Gastroesophageal sphincter (tissue), 4 donors: Measurements from ENCODE around the gene IER5L. TPM values are rescaled to one million over a fixed set of nuclear protein-coding genes. Genes with fewer than 3 reads are reported as not detected.

Source experiments
- ATAC-seq: fragments of 150-250 bp; one replicate; pipeline ENCODE4 v1.9.1; 2016; ENCODE audit warnings: mild to moderate bottlenecking, moderate library complexity
- H3K27ac ChIP-seq, 4 donors: fragments of 200-600 bp; sonication (generic) in 3 of 4; 1 replicate in 3 of 4; 2 replicates in 1 of 4; pipeline ENCODE4 v1.5.1; 2016 to 2019
- H3K27me3 ChIP-seq: fragments of 200-600 bp; sonication (generic); one replicate; pipeline ENCODE4 v1.5.1; 2019
- H3K36me3 ChIP-seq, 2 donors: fragments of 200-600 bp; sonication (generic); one replicate each; pipeline ENCODE4 v1.5.1; 2019; ENCODE audit warnings: control low read depth in 1 of 2
- H3K4me1 ChIP-seq, 3 donors: fragments of 200-600 bp; sonication (generic); 1 replicate in 2 of 3; 2 replicates in 1 of 3; pipeline ENCODE4 v1.5.1; 2016 to 2019; ENCODE audit warnings: control low read depth in 2 of 3
- H3K4me3 ChIP-seq, 2 donors: fragments of 200-600 bp; sonication (generic); one replicate each; pipeline ENCODE4 v1.5.1; 2019; ENCODE audit warnings: mild to moderate bottlenecking in 1 of 2, moderate library complexity in 1 of 2
- H3K9me3 ChIP-seq, 3 donors: fragments of 200-600 bp; sonication (generic); one replicate each; pipeline ENCODE4 v1.5.1; 2017 to 2019; ENCODE audit warnings: control low read depth in 2 of 3
- CTCF ChIP-seq, 4 experiments: fragments of 200-600 bp in 2 of 4; fragments of 450-650 bp in 2 of 4; sonication (generic) in 1 of 4; IDR thresholded peaks; one replicate each; pipeline ENCODE4 v1.5.1; 2017 to 2019; ENCODE audit warnings: antibody characterized with exemption in 4 of 4, mild to moderate bottlenecking in 2 of 4, moderate library complexity in 2 of 4
- EP300 ChIP-seq: sonication (generic); formaldehyde crosslinking; IDR thresholded peaks from one replicate; pipeline ENCODE4 v1.6.1; 2017; ENCODE audit warnings: antibody characterized with exemption, mild to moderate bottlenecking
- POLR2A ChIP-seq, 2 donors: fragments of 450-650 bp; IDR thresholded peaks; one replicate each; pipeline ENCODE4 v1.6.1; 2017; ENCODE audit warnings: antibody characterized with exemption in 2 of 2, mild to moderate bottlenecking in 2 of 2, moderate library complexity in 1 of 2
- POLR2AphosphoS5 ChIP-seq: sonication (generic); formaldehyde crosslinking; IDR thresholded peaks from one replicate; pipeline ENCODE4 v1.6.1; 2017; ENCODE audit warnings: antibody characterized with exemption
- WGBS, 2 donors: methylation state at CpG; one replicate each; pipeline ENCODE4 v1.1.5; 2018; ENCODE audit warnings: low coverage in 1 of 2; 5-methylcytosine and 5-hydroxymethylcytosine counted together
- total RNA-seq, 4 donors: library from RNA; depleted of rRNA; stranded (reverse); fragments of >200 nt; gene quantifications; one replicate each; pipeline ENCODE4 v1.1.0, GENCODE V29; 2016

The IER5L gene
- total RNA-seq, 4 donors from 2014 or later: 7.4 to 14.3 (median 10.4) TPM

- H3K27ac ChIP-seq: peak overlapping the region in 3 of 4 donors; percentile 97 to 100 (median 98)
- no peak for ATAC-seq
- H3K4me3 ChIP-seq: peak overlapping the region; percentile 92 to 95
- peaks cover 2 to 48% (median 21%) of the 10 kb centered on the region in 3 donors for H3K4me1 ChIP-seq
- H3K36me3 ChIP-seq: no peaks in the 10 kb centered on the region
- no peaks in the 10 kb centered on the region for H3K9me3 ChIP-seq
- H3K27me3 ChIP-seq: no peaks in the 10 kb centered on the region
- WGBS, 2 donors: no CpG with 5 or more reads among the region's 56 CpGs
- TF ChIP-seq EP300 (no peak), CTCF (IDR thresholded peaks at IDR 0.05) (no peak), POLR2AphosphoS5 (no peak), POLR2A (IDR thresholded peaks at IDR 0.05) (no peak)
These were observed 644 bp downstream of the IER5L start for GRCh38 chr9:129177443-129177790.

DNA sequence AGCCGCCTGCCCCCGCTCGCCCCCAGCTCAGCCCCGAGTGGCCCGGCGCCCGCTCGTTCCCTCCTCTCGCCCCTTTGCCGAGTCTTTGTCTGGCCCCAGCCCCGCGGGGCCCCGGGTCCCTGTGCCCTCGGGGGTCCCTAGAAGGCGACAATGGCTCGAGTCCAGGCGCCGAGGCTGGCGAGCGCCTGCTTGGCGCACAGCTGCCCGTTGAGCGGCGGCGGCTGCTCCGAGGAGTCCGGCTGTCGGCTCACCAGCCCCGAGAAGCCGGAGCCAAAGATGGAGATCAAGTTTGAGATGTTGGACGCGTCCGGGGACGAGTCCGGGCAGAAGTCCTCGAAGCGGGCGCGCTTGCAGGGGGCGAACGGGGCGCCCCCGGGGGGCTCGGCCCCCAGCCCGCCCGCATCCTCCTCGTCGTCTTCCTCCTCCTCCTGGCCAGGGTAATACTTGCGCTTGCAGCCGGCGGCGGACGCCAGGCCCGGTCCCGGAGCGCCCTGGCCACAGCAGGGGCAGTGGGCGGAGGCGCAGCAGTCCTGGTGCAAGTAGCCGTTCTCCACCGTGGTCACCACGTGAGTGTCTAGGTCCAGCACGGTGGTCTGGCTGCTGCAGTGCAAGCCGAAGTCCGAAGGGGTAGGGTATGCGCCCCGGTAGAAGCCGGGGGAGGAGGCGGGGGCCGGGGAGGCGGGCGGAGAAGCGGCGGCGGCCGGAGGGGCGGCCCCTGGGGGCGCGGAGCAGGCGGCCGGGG lies 1.2 kb downstream of the IER5L start:
- TF ChIP-seq EP300 (no peak), POLR2AphosphoS5 (peak; percentile 4), POLR2A (IDR thresholded peaks at IDR 0.05) (no peak), CTCF (IDR thresholded peaks at IDR 0.05) (peak in 1 of 4 experiments; percentile 27)
- Histone ChIP-seq H3K4me1 (peaks cover 2 to 45% (median 21%) of the 10 kb centered on the region in 3 donors), H3K9me3 (no peaks in the 10 kb centered on the region), H3K27me3 (no peaks in the 10 kb centered on the region), H3K36me3 (no peaks in the 10 kb centered on the region), H3K4me3 (peak overlapping the region; percentile 92 to 95), H3K27ac (peak overlapping the region; percentile 93 to 100 (median 98))
- 0% methylated on average over 12 of the region's 80 CpGs; no CpG with 5 or more reads in 1 of the 2 donors for WGBS, 2 donors
- no peak for ATAC-seq

DNA sequence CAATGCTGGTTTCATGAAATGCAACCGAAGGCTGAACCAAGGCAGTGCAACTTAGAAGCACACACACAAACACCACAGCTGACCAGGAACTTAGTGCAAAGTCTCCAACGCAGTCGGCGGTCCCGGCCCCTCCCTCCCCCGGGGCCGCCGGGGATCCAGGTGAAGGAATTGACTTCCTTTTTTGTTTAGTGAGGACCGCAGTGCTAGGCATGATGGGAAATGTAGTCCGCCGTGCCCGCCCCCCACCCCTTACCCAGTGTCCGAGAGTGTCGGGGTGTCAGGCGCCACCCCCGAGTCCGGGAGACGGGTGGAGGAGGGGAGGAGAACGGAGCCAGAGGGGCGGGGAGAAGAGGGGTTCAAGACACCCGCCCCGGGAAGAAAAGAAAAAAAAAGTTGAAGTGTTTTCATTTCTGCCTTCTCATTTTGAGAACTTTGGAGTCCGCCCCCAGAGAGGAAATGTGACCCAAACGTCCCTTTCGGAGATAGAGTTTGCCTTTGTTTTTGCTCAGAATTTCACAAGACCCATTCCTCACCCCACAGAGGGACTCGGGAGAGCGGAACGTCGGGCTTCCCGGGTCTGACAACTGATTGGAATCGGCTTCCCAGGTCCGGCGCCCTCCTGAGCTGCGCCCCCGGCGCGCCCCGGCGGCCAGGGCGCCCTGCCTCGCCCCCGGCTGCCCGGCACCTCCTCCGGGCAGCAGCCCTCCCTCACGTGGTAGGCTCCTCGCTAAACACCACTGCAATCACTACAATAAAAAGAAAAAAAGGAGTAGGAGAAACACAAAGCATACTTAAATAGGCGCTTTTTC lies 2.0 kb downstream of the IER5L start:
- no peaks in the 10 kb centered on the region for H3K9me3 ChIP-seq
- TF ChIP-seq POLR2A (IDR thresholded peaks at IDR 0.05): peak; percentile 63 to 72
- peak in 2 of 4 experiments; percentile 12 to 36 for TF ChIP-seq CTCF (IDR thresholded peaks at IDR 0.05)
- peak; percentile 82 for TF ChIP-seq POLR2AphosphoS5
- no peak for TF ChIP-seq EP300
- WGBS, 2 donors: 0 to 2% methylated on average over 10 to 13 of the region's 47 CpGs
- peak overlapping the region; percentile 92 to 95 for H3K4me3 ChIP-seq
- peak; percentile 60 for ATAC-seq
- peaks cover 2 to 45% (median 21%) of the 10 kb centered on the region in 3 donors for H3K4me1 ChIP-seq
- no peaks in the 10 kb centered on the region for H3K36me3 ChIP-seq
- no peaks in the 10 kb centered on the region for H3K27me3 ChIP-seq
- peak overlapping the region; percentile 93 to 100 (median 98) for H3K27ac ChIP-seq

- 0 to 1% methylated on average over 9 of the region's 10 CpGs for WGBS, 2 donors
- no peak for TF ChIP-seq POLR2AphosphoS5
- TF ChIP-seq CTCF (IDR thresholded peaks at IDR 0.05): no peak
- no peak for TF ChIP-seq POLR2A (IDR thresholded peaks at IDR 0.05)
- no peak for TF ChIP-seq EP300
These were observed 2.6 kb downstream of the IER5L start for GRCh38 chr9:129175515-129175824.

More at GRCh38 chr9:129175515-129175824, 2.6 kb downstream of the IER5L start:
- Histone ChIP-seq H3K27me3 (no peaks in the 10 kb centered on the region), H3K4me3 (peak overlapping the region; percentile 92 to 95), H3K36me3 (no peaks in the 10 kb centered on the region), H3K9me3 (no peaks in the 10 kb centered on the region), H3K4me1 (peaks cover 2 to 45% (median 21%) of the 10 kb centered on the region in 3 donors), H3K27ac (peak overlapping the region; percentile 93 to 100 (median 98))
- ATAC-seq: no peak
